Fibroblast of villous mesenchyme (primary cell): ENCODE results near the gene STK32C. TPM values are rescaled to one million over a fixed set of nuclear protein-coding genes. Genes with fewer than 3 reads are reported as not detected.
"Not testable (repeated sequence)": the region's sequence is repeated elsewhere in the genome, so short reads cannot be mapped to it uniquely, and the experiment has no call there.

Experiments used
- DNase-seq: peaks from one replicate; pipeline ENCODE4 v3.0.0-alpha.2; 2010; ENCODE audit warnings: low read depth
- H3K4me3 ChIP-seq: 2 replicates; pipeline ENCODE4 v1.5.1; 2011; ENCODE audit warnings: low read depth, mild to moderate bottlenecking, low read length
- CTCF ChIP-seq: IDR thresholded peaks from 2 replicates; pipeline ENCODE4 v1.5.1; 2012; ENCODE audit warnings: low read depth, mild to moderate bottlenecking, low read length; ENCODE audit not compliant: insufficient read depth
- total RNA-seq: library from RNA; depleted of rRNA; stranded (reverse); fragments of >200 nt; gene quantifications from 2 replicates; pipeline ENCODE4 v1.2.3, GENCODE V29; 2012

STK32C gene
- total RNA-seq, 1 donor, result 8.6 TPM

DNA sequence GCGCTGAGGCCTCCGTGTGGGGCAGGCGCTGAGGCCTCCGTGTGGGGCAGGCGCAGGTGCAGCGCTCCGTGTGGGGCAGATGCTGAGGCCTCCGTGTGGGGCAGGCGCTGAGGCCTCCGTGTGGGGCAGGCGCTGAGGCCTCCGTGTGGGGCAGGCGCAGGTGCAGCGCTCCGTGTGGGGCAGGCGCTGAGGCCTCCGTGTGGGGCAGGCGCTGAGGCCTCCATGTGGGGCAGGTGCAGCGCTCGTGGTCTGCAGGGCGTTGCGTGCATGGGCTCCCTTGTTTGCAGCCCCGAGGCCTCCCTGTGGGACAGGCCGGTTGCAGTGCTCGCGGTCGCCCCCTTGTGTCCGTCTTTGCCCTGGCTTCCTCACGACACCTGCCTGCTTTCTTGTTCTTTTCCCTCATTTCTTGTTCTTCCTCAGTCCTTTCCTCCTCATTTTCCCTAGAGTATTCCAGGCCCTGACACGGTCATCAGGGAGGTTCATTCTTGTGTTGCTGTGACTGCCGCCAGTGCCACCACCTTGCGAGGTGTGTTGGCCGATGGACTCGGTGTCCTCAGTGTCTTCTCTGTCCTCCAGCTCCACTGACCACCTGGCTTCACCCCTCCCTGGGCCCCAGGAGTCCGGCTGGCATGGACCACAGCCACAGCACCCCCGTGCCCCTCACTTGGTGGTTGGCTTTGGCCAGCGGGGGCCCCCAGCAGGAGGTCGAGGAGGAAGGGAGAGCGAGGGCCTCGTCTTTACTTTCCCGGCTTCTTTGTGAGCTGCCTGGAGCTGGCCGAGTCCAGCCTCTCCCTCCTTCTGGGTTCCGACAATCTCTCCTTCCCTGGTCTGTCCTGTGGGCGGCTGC, 44.9 kb upstream of the STK32C start:
- DNase-seq, result peak; percentile 62
- TF ChIP-seq CTCF, result peak; percentile 48
- H3K4me3 ChIP-seq, result not testable (repeated sequence)

- no peak for TF ChIP-seq CTCF
- DNase-seq, result no peak
- H3K4me3 ChIP-seq, result no peak overlapping the region
Measured at GRCh38 chr10:132351611-132352010, 43.9 kb upstream of the STK32C start.

- no peak for DNase-seq
- TF ChIP-seq CTCF, result no peak
- no peak overlapping the region for H3K4me3 ChIP-seq
Measured at GRCh38 chr10:132350946-132351345, 43.2 kb upstream of the STK32C start.

DNA sequence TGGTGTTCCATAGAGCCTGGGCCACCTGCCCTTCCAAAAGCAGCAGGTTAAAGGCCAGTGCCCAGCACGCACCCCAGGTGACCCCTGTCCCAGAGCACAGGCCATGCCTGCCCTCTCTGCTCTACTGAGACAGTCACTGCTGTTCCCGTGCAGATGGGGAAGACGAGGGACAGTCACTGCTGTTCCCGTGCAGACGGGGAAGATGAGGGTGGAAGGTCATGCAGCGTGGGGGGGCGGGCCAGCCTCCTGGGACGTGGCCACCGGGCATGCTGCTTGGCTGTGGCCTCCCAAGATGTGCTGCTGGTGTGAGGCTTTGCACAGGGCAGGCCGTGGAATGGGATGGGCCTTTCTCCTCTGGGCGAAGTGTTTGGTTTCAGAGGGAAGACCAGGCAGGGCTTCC, 42.6 kb upstream of the STK32C start:
- no peak for TF ChIP-seq CTCF
- no peak for DNase-seq
- no peak overlapping the region for H3K4me3 ChIP-seq

DNA sequence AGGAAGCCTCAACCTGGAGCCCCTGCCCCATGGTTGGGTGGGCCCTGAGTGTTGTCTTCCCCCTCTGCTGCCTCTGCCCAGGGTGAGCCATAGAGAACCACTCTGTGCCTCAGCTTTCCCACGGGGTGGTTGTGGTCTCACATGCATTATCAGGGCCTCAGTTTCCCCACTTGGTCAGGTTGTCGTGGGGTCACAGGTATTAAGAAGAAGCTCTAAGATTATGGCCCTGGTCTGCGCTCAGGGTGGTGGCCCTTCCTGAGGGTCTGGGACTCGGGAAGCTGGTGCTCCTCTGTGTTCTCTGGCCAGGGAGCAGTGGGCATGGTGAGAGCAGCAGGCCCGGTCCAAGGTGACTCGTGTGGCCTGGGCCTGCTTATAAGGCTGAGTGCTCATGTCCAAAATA, 42.0 kb upstream of the STK32C start:
- DNase-seq, result no peak
- TF ChIP-seq CTCF, result no peak
- no peak overlapping the region for H3K4me3 ChIP-seq

DNA sequence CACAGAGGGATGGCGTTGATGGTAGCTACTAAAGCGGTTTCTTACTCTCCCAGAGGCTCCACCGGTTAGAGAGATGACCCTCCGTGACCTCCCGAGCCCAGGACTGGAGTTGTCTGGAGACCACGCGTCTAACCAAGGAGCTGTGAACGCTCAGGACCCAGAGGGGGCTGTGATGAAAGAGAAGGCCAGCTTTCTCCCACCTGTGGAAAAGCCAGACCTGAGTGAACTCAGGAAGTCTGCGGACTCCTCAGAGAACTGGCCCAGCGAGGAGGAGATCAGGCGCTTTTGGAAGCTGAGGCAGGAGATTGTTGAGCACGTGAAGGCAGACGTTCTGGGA, 40.1 kb upstream of the STK32C start:
- DNase-seq, result no peak
- TF ChIP-seq CTCF, result no peak
- H3K4me3 ChIP-seq, result no peak overlapping the region

DNA sequence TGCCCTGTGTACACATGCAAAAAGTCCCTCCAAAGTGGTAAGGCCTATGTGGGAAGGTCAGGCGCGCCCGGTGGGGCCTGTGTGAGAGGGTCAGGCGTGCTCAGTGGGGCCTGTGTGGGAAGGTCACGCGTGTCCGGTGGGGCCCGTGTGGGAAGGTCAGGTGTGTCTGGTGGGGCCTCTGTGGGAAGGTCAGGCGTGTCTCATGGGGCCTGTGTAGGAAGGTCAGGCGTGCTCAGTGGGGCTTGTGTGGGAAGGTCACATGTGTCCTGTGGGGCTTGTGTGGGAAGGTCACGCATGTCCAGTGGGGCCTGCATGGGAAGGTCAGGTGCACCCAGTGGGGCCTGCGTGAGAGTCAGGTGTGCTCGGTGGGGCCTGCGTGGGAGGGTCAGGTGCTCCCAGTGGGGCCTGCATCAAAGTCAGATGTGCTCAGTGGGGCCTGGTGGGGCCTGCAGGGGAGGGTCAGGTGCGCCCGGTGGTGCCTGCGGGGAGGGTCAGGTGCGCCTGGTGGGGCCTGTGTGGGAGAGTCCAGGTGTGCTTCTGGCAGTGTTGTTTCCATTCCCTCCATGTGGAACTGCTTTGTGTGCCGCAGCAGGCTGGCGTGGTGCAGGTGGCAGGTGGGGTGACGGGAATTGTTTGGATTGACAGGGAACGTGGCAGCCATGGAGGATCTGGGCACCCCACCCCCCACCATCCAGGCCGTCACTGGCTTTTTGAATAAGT, 39.6 kb upstream of the STK32C start:
- TF ChIP-seq CTCF, result no peak
- no peak for DNase-seq

More for the DNA sequence above, 39.6 kb upstream of the STK32C start:
- H3K4me3 ChIP-seq, result no peak overlapping the region
